K562 (cell line): ENCODE data around the gene KIAA0513. TPM values are rescaled to one million over a fixed set of nuclear protein-coding genes. Genes with fewer than 3 reads are reported as not detected.

Experiments used
- BCL6 ChIP-seq: fragments of 250-450 bp; sonication (Bioruptor Pico); IDR thresholded peaks from 2 replicates; pipeline ENCODE4 v1.4.0; 2020
- BMI1 ChIP-seq: fragments of 150-350 bp; IDR thresholded peaks from 2 replicates; pipeline ENCODE4 v1.6.1; 2014; ENCODE audit warnings: low read length
- CTBP1 ChIP-seq: fragments of 450-650 bp; IDR thresholded peaks from 2 replicates; pipeline ENCODE4 v1.6.1; 2016; ENCODE audit warnings: borderline replicate concordance
- DACH1 ChIP-seq: fragments of 450-650 bp; IDR thresholded peaks from 2 replicates; pipeline ENCODE4 v1.6.1; 2018; ENCODE audit not compliant: partially characterized antibody
- DPF2 ChIP-seq: fragments of 450-650 bp; IDR thresholded peaks from 2 replicates; pipeline ENCODE4 v1.6.1; 2016
- GATA2 ChIP-seq: sonication (generic); formaldehyde crosslinking; IDR thresholded peaks from 2 replicates; pipeline ENCODE4 v1.4.0; 2020; ENCODE audit warnings: mild to moderate bottlenecking, missing genetic modification reagents
- HES1 ChIP-seq: fragments of 450-650 bp; IDR thresholded peaks from 2 replicates; pipeline ENCODE4 v1.6.1; 2016; ENCODE audit warnings: low read depth, mild to moderate bottlenecking, moderate library complexity
- IFI16 ChIP-seq: fragments of 250-450 bp; sonication (Bioruptor Pico); IDR thresholded peaks from 2 replicates; pipeline ENCODE4 v2.1.2; 2022; ENCODE audit warnings: mild to moderate bottlenecking, inconsistent platforms
- KLF16 ChIP-seq: IDR thresholded peaks from 2 replicates; pipeline ENCODE4 v1.6.1; 2016; ENCODE audit warnings: antibody characterized with exemption
- NBN ChIP-seq: fragments of 450-650 bp; IDR thresholded peaks from 2 replicates; pipeline ENCODE4 v1.6.1; 2016; ENCODE audit warnings: low read depth, mild to moderate bottlenecking
- NR2C1 ChIP-seq, 2 experiments: fragments of 450-650 bp; IDR thresholded peaks; 2 replicates each; pipeline ENCODE4 v1.6.1; 2017; ENCODE audit warnings: mild to moderate bottlenecking in 2 of 2, antibody characterized with exemption in 1 of 2, inconsistent platforms in 1 of 2, missing compliant biosample characterization in 1 of 2, missing genetic modification characterization in 1 of 2
- NR2C2 ChIP-seq, 2 experiments: fragments of 200-800 bp in 1 of 2; sonication (Bioruptor generic) in 1 of 2; sonication (generic) in 1 of 2; formaldehyde crosslinking in 1 of 2; IDR thresholded peaks; 2 replicates each; pipeline versions ENCODE4 v1.6.1 to v1.8.0; 2016 to 2022; ENCODE audit warnings: mild to moderate bottlenecking in 1 of 2, missing compliant biosample characterization in 1 of 2, missing genetic modification characterization in 1 of 2, missing genetic modification reagents in 1 of 2
- NRF1 ChIP-seq, 2 experiments: fragments of 450-650 bp; IDR thresholded peaks in 1 of 2; conservative IDR thresholded peaks in 1 of 2; 2 replicates each; pipeline ENCODE4 v1.6.1; 2014; ENCODE audit warnings: mild to moderate bottlenecking in 2 of 2
- PBX2 ChIP-seq, 2 experiments: IDR thresholded peaks in 1 of 2; conservative IDR thresholded peaks in 1 of 2; 2 replicates each; pipeline ENCODE4 v1.6.1; 2016; ENCODE audit warnings: low read depth in 2 of 2, mild to moderate bottlenecking in 1 of 2, missing compliant biosample characterization in 1 of 2, missing genetic modification characterization in 1 of 2, moderate library complexity in 1 of 2
- PKNOX1 ChIP-seq: fragments of 450-650 bp; IDR thresholded peaks from 2 replicates; pipeline ENCODE4 v1.6.1; 2016
- RCOR1 ChIP-seq, 2 experiments: IDR thresholded peaks; 2 replicates each; pipeline ENCODE4 v1.6.1; 2012; ENCODE audit warnings: low read depth in 2 of 2, low read length in 2 of 2, borderline replicate concordance in 1 of 2, improper control_type of control experiment in 1 of 2
- SMAD4 ChIP-seq: fragments of 250-450 bp; sonication (Bioruptor Pico); conservative IDR thresholded peaks from 2 replicates; pipeline ENCODE4 v1.8.0; 2021; ENCODE audit warnings: inconsistent platforms, mild to moderate bottlenecking, moderate library complexity
- SPI1 ChIP-seq: IDR thresholded peaks from 2 replicates; pipeline ENCODE4 v1.6.1; 2011; ENCODE audit warnings: low read depth, low read length, control low read depth, borderline replicate concordance
- SRF ChIP-seq, 2 experiments: fragments of 250-450, 450-650 bp in 1 of 2; sonication (Bioruptor Pico) in 1 of 2; sonication (generic) in 1 of 2; formaldehyde crosslinking; IDR thresholded peaks; 2 replicates each; pipeline versions ENCODE4 v1.5.0 to v1.5.1; 2020 to 2022; ENCODE audit warnings: mild to moderate bottlenecking in 1 of 2, missing genetic modification reagents in 1 of 2
- TBL1XR1 ChIP-seq, 2 experiments: IDR thresholded peaks; 2 replicates each; pipeline ENCODE4 v1.6.1; 2012; ENCODE audit warnings: improper control_type of control experiment in 2 of 2, low read length in 2 of 2, mild to moderate bottlenecking in 1 of 2
- VEZF1 ChIP-seq: fragments of 200-800 bp; sonication (Bioruptor generic); IDR thresholded peaks from 2 replicates; pipeline ENCODE4 v1.6.1; 2017; ENCODE audit warnings: missing genetic modification characterization, missing compliant biosample characterization
- ZNF12 ChIP-seq: sonication (generic); formaldehyde crosslinking; IDR thresholded peaks from 2 replicates; pipeline ENCODE4 v1.4.0; 2020; ENCODE audit warnings: mild to moderate bottlenecking, missing genetic modification reagents
- ZNF184 ChIP-seq: sonication (generic); formaldehyde crosslinking; IDR thresholded peaks from 2 replicates; pipeline ENCODE4 v1.5.0; 2020; ENCODE audit warnings: missing genetic modification reagents
- polyA plus RNA-seq, 8 experiments: library from polyadenylated mRNA; depleted of rRNA in 4 of 8; stranded (reverse) in 5 of 8; unstranded in 3 of 8; fragments of >200 nt; fragmentation: Nextera tagmentation in 2 of 8; fragmentation: Illumina TruSeq in 1 of 8; extraction: Ambion mirVana in 2 of 8; extraction: Trizol in 1 of 8; gene quantifications; 2 replicates each; pipeline versions ENCODE4 v1.2.1 to v1.2.3, GENCODE V29; 2011 to 2014; ENCODE audit warnings: inconsistent platforms in 1 of 8, missing spikeins in 1 of 8
- total RNA-seq, 7 experiments: library from RNA; depleted of rRNA in 6 of 7; stranded (reverse); fragments of >200 nt in 6 of 7; fragmentation: Illumina TruSeq in 2 of 7; extraction: Trizol in 2 of 7; gene quantifications; 2 replicates each; pipeline versions ENCODE4 v1.2.1 to v1.2.3, GENCODE V29; 2011 to 2021; ENCODE audit warnings: low replicate concordance in 1 of 7

Gene KIAA0513
- total and polyA plus RNA-seq, 9 of the 15 experiments (the other 6 are each of a cell fraction or from before 2014, with no cell fraction given), result 0.18 to 13.7 (median 10.2) TPM

GRCh38 chr16:85136213-85136701 lies 108.7 kb downstream of the KIAA0513 start (continued):
- 0 out of 2 replicates have a peak, but pooled peaks have one; percentile 31 for TF ChIP-seq VEZF1 (CRISPR knock-in tag)
- peak; percentile 14; the same call in 1 of the 2 replicates for TF ChIP-seq NR2C1 (IDR thresholded peaks at IDR 0.05)
- TF ChIP-seq NR2C1 (tag; IDR thresholded peaks at IDR 0.05), result 0 out of 2 replicates have a peak, but pooled peaks have one; percentile 15
- TF ChIP-seq SRF (CRISPR knock-in tag; IDR thresholded peaks at IDR 0.05), result peak; percentile 54 to 69; a peak in 2 of 4 replicates
- 0 out of 4 replicates have a peak, but pooled peaks of 1 of the 2 experiments have one; percentile 16 for TF ChIP-seq NRF1 (conservative IDR thresholded peaks at IDR 0.05 in 1 of 2, IDR thresholded peaks at IDR 0.05 in 1 of 2)
- no peak for TF ChIP-seq BMI1
- peak; percentile 55; the same call in 1 of the 2 replicates for TF ChIP-seq SPI1
- TF ChIP-seq RCOR1 (IDR thresholded peaks at IDR 0.05; ENCODE audit: borderline replicate concordance in 1 of 2, low read depth in 2 of 2, low read length in 2 of 2), result peak in 1 of 2 experiments; percentile 69; a peak in 3 of 4 replicates
- peak; percentile 77 for TF ChIP-seq PKNOX1
- TF ChIP-seq DACH1, result no peak
- TF ChIP-seq DPF2, result 0 out of 2 replicates have a peak, but pooled peaks have one; percentile 12
- no peak for TF ChIP-seq ZNF12
- TF ChIP-seq ZNF184 (CRISPR knock-in tag), result no peak
- TF ChIP-seq IFI16 (CRISPR knock-in tag), result no peak
- no peak for TF ChIP-seq NR2C2 (CRISPR knock-in tag; IDR thresholded peaks at IDR 0.05)
- TF ChIP-seq NR2C2 (tag; IDR thresholded peaks at IDR 0.05), result peak; percentile 78; the same call in 1 of the 2 replicates
- TF ChIP-seq HES1, result no peak; the same call in 1 of the 2 replicates
- TF ChIP-seq NBN, result peak; percentile 14; the same call in 1 of the 2 replicates
- TF ChIP-seq BCL6 (CRISPR knock-in tag), result no peak
- no peak for TF ChIP-seq TBL1XR1 (IDR thresholded peaks at IDR 0.05; ENCODE audit: low read length in 2 of 2)
- peak; percentile 50; the same call in 1 of the 2 replicates for TF ChIP-seq GATA2 (CRISPR knock-in tag)
- TF ChIP-seq CTBP1, result peak; percentile 67; the same call in 1 of the 2 replicates
- no peak for TF ChIP-seq PBX2 (CRISPR knock-in tag; IDR thresholded peaks at IDR 0.05; ENCODE audit: low read depth)
- peak; percentile 52 for TF ChIP-seq PBX2 (tag; conservative IDR thresholded peaks at IDR 0.05; ENCODE audit: low read depth)
- peak; percentile 45 for TF ChIP-seq SMAD4 (CRISPR knock-in tag)
- TF ChIP-seq KLF16, result peak; percentile 51; the same call in 1 of the 2 replicates
